Fibroblast of villous mesenchyme (primary cell): Measurements from ENCODE around the gene SLC44A1. TPM values are rescaled to one million over a fixed set of nuclear protein-coding genes. Genes with fewer than 3 reads are reported as not detected.

Experiments used
- DNase-seq: peaks from one replicate; pipeline ENCODE4 v3.0.0-alpha.2; 2010; ENCODE audit warnings: low read depth
- H3K4me3 ChIP-seq: 2 replicates; pipeline ENCODE4 v1.5.1; 2011; ENCODE audit warnings: low read depth, mild to moderate bottlenecking, low read length
- CTCF ChIP-seq: IDR thresholded peaks from 2 replicates; pipeline ENCODE4 v1.5.1; 2012; ENCODE audit warnings: low read depth, mild to moderate bottlenecking, low read length; ENCODE audit not compliant: insufficient read depth
- total RNA-seq: library from RNA; depleted of rRNA; stranded (reverse); fragments of >200 nt; gene quantifications from 2 replicates; pipeline ENCODE4 v1.2.3, GENCODE V29; 2012

The SLC44A1 gene
- 22.5 and 37.1 TPM in 2 replicates for total RNA-seq

GRCh38 chr9:105244003-105244733, at the start of gene SLC44A1:
Gene SLC44A1 (plus strand): TSS chr9:105244651. CDS start chr9:105244869, 218 bp downstream.
- no peak for TF ChIP-seq CTCF
- H3K4me3 ChIP-seq, result peak within 1 kb of the TSS; percentile 86

GRCh38 chr9:105195259-105195658, 49.2 kb upstream of the SLC44A1 start:
- H3K4me3 ChIP-seq, result no peak overlapping the region
- no peak for DNase-seq
- TF ChIP-seq CTCF, result no peak

More at GRCh38 chr9:105244003-105244733, at the start of gene SLC44A1:
- DNase-seq, result peak; percentile 96

- H3K4me3 ChIP-seq, result no peak overlapping the region
- no peak for TF ChIP-seq CTCF
- no peak for DNase-seq
Observed at GRCh38 chr9:105198023-105198422, 46.4 kb upstream of the SLC44A1 start.

GRCh38 chr9:105198865-105199264, 45.6 kb upstream of the SLC44A1 start:
- peak; percentile 37 for DNase-seq
- no peak for TF ChIP-seq CTCF
- no peak overlapping the region for H3K4me3 ChIP-seq

GRCh38 chr9:105204416-105204815, 40.0 kb upstream of the SLC44A1 start:
- TF ChIP-seq CTCF, result no peak
- no peak overlapping the region for H3K4me3 ChIP-seq
- DNase-seq, result no peak

GRCh38 chr9:105205787-105206495, 38.5 kb upstream of the SLC44A1 start:
- peak; percentile 78 for DNase-seq
- TF ChIP-seq CTCF, result no peak
- H3K4me3 ChIP-seq, result no peak overlapping the region

- no peak for DNase-seq
- no peak for TF ChIP-seq CTCF
- no peak overlapping the region for H3K4me3 ChIP-seq
Observed at GRCh38 chr9:105206496-105206820, 38.0 kb upstream of the SLC44A1 start.
